Measurements from ENCODE around the gene ZNF598.
A peak's percentile ranks its signal among the peaks of the same experiment; 100 is the strongest.
"Not testable (repeated sequence)": the region's sequence is repeated elsewhere in the genome, so short reads cannot be mapped to it uniquely, and the experiment has no call there.

ZNF598 gene

DNA sequence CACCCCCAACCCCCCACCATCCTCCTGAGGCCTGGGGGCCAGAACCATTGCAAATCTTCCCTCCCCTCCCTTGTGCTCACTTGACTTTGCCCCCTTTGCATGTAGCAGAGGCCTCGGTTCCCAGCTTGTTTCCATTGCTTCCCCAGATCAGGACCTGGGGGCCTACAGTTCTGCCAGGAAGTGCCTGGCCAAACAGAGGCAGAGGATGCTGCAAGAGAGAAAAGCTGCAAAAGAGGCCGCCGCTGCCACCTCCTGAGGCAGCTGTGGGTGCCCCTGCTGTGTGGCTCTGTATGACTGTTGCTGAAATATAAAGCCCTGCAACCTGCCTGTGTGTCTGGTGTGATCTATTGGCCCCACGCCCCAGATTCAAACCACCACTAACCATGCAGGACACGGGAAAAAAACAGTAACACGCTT, 48.0 kb downstream of the ZNF598 start:
- no peak overlapping the region for H3K9ac ChIP-seq (ENCODE audit: low read length)
- H3K36me3 ChIP-seq (ENCODE audit: control insufficient read depth, low read depth, low read length) = peaks cover 30% of the 10 kb centered on the region

GRCh38 chr16:1960665-1961630, 48.7 kb downstream of the ZNF598 start:
- H3K9ac ChIP-seq (ENCODE audit: low read length) = no peak overlapping the region
- H3K27me3 ChIP-seq (ENCODE audit: control insufficient read depth, insufficient read depth, low read length) = no peaks in the 10 kb centered on the region
- peak overlapping the region; percentile 83 for H3K4me3 ChIP-seq (ENCODE audit: low read length)
- H3K9me3 ChIP-seq (ENCODE audit: control insufficient read depth, low read depth, low read length) = no peaks in the 10 kb centered on the region
- H3K36me3 ChIP-seq (ENCODE audit: control insufficient read depth, low read depth, low read length) = peaks cover 30% of the 10 kb centered on the region
- peaks cover 10% of the 10 kb centered on the region for H3K4me1 ChIP-seq (ENCODE audit: control insufficient read depth, low read depth, low read length)
- no peak overlapping the region for H3K27ac ChIP-seq (ENCODE audit: low read length)

More for the DNA sequence above, 48.0 kb downstream of the ZNF598 start:
- Histone ChIP-seq H3K27ac (ENCODE audit: low read length) (no peak overlapping the region), H3K4me1 (ENCODE audit: control insufficient read depth, low read depth, low read length) (peaks cover 10% of the 10 kb centered on the region), H3K9me3 (ENCODE audit: control insufficient read depth, low read depth, low read length) (no peaks in the 10 kb centered on the region), H3K4me3 (ENCODE audit: low read length) (peak overlapping the region; percentile 80), H3K27me3 (ENCODE audit: control insufficient read depth, insufficient read depth, low read length) (no peaks in the 10 kb centered on the region)

GRCh38 chr16:1959269-1960039, 50.2 kb downstream of the ZNF598 start, which contains the start of gene NDUFB10:
NDUFB10 (plus strand) TSS chr16:1959538; CDS start chr16:1959625, 87 bp downstream.
- no peak within 1 kb of the TSS for H3K27ac ChIP-seq (ENCODE audit: low read length)
- peak within 1 kb of the TSS; percentile 83 for H3K4me3 ChIP-seq (ENCODE audit: low read length)
- H3K4me1 ChIP-seq (ENCODE audit: control insufficient read depth, low read depth, low read length) = peaks cover 10% of the 10 kb centered on the region

GRCh38 chr16:1958715-1959268, 50.8 kb downstream of the ZNF598 start:
- Histone ChIP-seq H3K36me3 (ENCODE audit: control insufficient read depth, low read depth, low read length) (peaks cover 27% of the 10 kb centered on the region), H3K9ac (ENCODE audit: low read length) (no peak overlapping the region), H3K4me1 (ENCODE audit: control insufficient read depth, low read depth, low read length) (peaks cover 10% of the 10 kb centered on the region), H3K4me3 (ENCODE audit: low read length) (peak overlapping the region; percentile 83), H3K9me3 (ENCODE audit: control insufficient read depth, low read depth, low read length) (no peaks in the 10 kb centered on the region), H3K27ac (ENCODE audit: low read length) (no peak overlapping the region), H3K27me3 (ENCODE audit: control insufficient read depth, insufficient read depth, low read length) (no peaks in the 10 kb centered on the region)

More at GRCh38 chr16:1959269-1960039, 50.2 kb downstream of the ZNF598 start, which contains the start of gene NDUFB10:
- H3K9ac ChIP-seq (ENCODE audit: low read length) = peak within 1 kb of the TSS; percentile 88
- H3K36me3 ChIP-seq (ENCODE audit: control insufficient read depth, low read depth, low read length) = peaks cover 30% of the 10 kb centered on the region
- no peaks in the 10 kb centered on the region for H3K9me3 ChIP-seq (ENCODE audit: control insufficient read depth, low read depth, low read length)
- H3K27me3 ChIP-seq (ENCODE audit: control insufficient read depth, insufficient read depth, low read length) = no peaks in the 10 kb centered on the region

- not testable (repeated sequence) for H3K27me3 ChIP-seq (ENCODE audit: control insufficient read depth, insufficient read depth, low read length); H3K9me3 ChIP-seq (ENCODE audit: control insufficient read depth, low read depth, low read length); H3K4me3 ChIP-seq (ENCODE audit: low read length); H3K9ac ChIP-seq (ENCODE audit: low read length); H3K27ac ChIP-seq (ENCODE audit: low read length)
- H3K4me1 ChIP-seq (ENCODE audit: control insufficient read depth, low read depth, low read length) = peaks cover 10% of the 10 kb centered on the region
- H3K36me3 ChIP-seq (ENCODE audit: control insufficient read depth, low read depth, low read length) = peaks cover 20% of the 10 kb centered on the region
These were observed 51.5 kb downstream of the ZNF598 start for GRCh38 chr16:1958143-1958491.

- not testable (repeated sequence) for H3K27ac ChIP-seq (ENCODE audit: low read length)
These were observed 52.0 kb downstream of the ZNF598 start for GRCh38 chr16:1957434-1958142.

GRCh38 chr16:1953734-1954133, 55.9 kb downstream of the ZNF598 start:
- no peak overlapping the region for H3K9ac ChIP-seq (ENCODE audit: low read length)
- no peaks in the 10 kb centered on the region for H3K9me3 ChIP-seq (ENCODE audit: control insufficient read depth, low read depth, low read length)
- no peak overlapping the region for H3K27ac ChIP-seq (ENCODE audit: low read length)
- no peak overlapping the region for H3K4me3 ChIP-seq (ENCODE audit: low read length)
- no peaks in the 10 kb centered on the region for H3K27me3 ChIP-seq (ENCODE audit: control insufficient read depth, insufficient read depth, low read length)
- no peaks in the 10 kb centered on the region for H3K36me3 ChIP-seq (ENCODE audit: control insufficient read depth, low read depth, low read length)
- no peaks in the 10 kb centered on the region for H3K4me1 ChIP-seq (ENCODE audit: control insufficient read depth, low read depth, low read length)

More at GRCh38 chr16:1957434-1958142, 52.0 kb downstream of the ZNF598 start:
- not testable (repeated sequence) for H3K4me1 ChIP-seq (ENCODE audit: control insufficient read depth, low read depth, low read length); H3K4me3 ChIP-seq (ENCODE audit: low read length); H3K9ac ChIP-seq (ENCODE audit: low read length); H3K27me3 ChIP-seq (ENCODE audit: control insufficient read depth, insufficient read depth, low read length); H3K9me3 ChIP-seq (ENCODE audit: control insufficient read depth, low read depth, low read length)
- H3K36me3 ChIP-seq (ENCODE audit: control insufficient read depth, low read depth, low read length) = peaks cover 15% of the 10 kb centered on the region

GRCh38 chr16:1950559-1950958, 59.1 kb downstream of the ZNF598 start:
- Histone ChIP-seq H3K27me3 (ENCODE audit: control insufficient read depth, insufficient read depth, low read length) (no peaks in the 10 kb centered on the region), H3K9me3 (ENCODE audit: control insufficient read depth, low read depth, low read length) (no peaks in the 10 kb centered on the region), H3K27ac (ENCODE audit: low read length) (no peak overlapping the region), H3K4me3 (ENCODE audit: low read length) (no peak overlapping the region), H3K36me3 (ENCODE audit: control insufficient read depth, low read depth, low read length) (no peaks in the 10 kb centered on the region), H3K9ac (ENCODE audit: low read length) (no peak overlapping the region), H3K4me1 (ENCODE audit: control insufficient read depth, low read depth, low read length) (no peaks in the 10 kb centered on the region)

DNA sequence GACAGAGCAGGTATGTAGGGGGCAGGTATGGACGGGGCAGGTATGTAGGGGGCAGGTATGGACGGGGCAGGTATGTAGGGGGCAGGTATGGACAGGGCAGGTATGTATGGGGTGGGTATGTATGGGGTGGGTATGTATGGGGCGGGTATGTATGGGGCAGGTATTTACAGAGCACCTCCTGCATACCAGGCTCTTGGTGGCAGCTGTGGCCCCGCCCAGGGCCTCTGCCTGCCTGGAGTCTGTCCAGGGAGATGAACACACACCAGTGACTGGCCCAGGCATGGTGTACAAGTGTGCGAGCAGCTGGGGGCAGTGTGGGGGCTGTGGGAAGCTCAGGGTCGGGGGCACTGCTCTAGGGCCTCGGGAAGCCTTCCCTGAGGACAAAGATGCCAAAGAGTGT, 59.6 kb downstream of the ZNF598 start:
- H3K4me3 ChIP-seq (ENCODE audit: low read length) = no peak overlapping the region
- no peaks in the 10 kb centered on the region for H3K9me3 ChIP-seq (ENCODE audit: control insufficient read depth, low read depth, low read length)
- H3K36me3 ChIP-seq (ENCODE audit: control insufficient read depth, low read depth, low read length) = no peaks in the 10 kb centered on the region
- H3K9ac ChIP-seq (ENCODE audit: low read length) = no peak overlapping the region
- H3K27ac ChIP-seq (ENCODE audit: low read length) = no peak overlapping the region
- no peaks in the 10 kb centered on the region for H3K4me1 ChIP-seq (ENCODE audit: control insufficient read depth, low read depth, low read length)
- no peaks in the 10 kb centered on the region for H3K27me3 ChIP-seq (ENCODE audit: control insufficient read depth, insufficient read depth, low read length)

DNA sequence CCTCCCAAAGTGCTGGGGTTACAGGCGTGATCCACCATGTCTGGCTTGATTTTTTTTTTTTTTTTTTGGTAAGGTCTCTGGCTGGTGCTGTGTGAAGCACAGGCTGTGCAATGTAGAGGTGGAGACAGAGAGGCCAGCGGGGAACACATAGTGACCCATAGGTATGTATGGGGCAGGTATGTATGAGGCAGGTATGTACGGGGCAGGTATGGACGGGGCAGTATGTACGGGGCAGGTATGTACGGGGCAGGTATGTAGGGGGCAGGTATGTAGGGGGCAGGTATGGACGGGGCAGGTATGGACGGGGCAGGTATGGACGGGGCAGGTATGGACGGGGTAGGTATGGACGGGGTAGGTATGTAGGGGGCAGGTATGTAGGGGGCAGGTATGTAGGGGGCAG, 60.1 kb downstream of the ZNF598 start:
- Histone ChIP-seq H3K9me3 (ENCODE audit: control insufficient read depth, low read depth, low read length) (no peaks in the 10 kb centered on the region), H3K4me3 (ENCODE audit: low read length) (no peak overlapping the region), H3K27me3 (ENCODE audit: control insufficient read depth, insufficient read depth, low read length) (no peaks in the 10 kb centered on the region), H3K36me3 (ENCODE audit: control insufficient read depth, low read depth, low read length) (no peaks in the 10 kb centered on the region), H3K27ac (ENCODE audit: low read length) (no peak overlapping the region), H3K9ac (ENCODE audit: low read length) (no peak overlapping the region), H3K4me1 (ENCODE audit: control insufficient read depth, low read depth, low read length) (no peaks in the 10 kb centered on the region)

Measured in iPS-18a (cell line).